Stimulated activated effector memory CD8-positive, alpha-beta T cell treated with anti-CD3 and anti-CD28 coated beads, Interleukin-12 subunit alpha, Interleukin-12 subunit beta, amount 100 ng/mL, for 72 hours (primary cell): Measurements from ENCODE around the gene ATG5.
A peak's percentile ranks its signal among the peaks of the same experiment; 100 is the strongest.
"Not testable (repeated sequence)": the region's sequence is repeated elsewhere in the genome, so short reads cannot be mapped to it uniquely, and the experiment has no call there.

Experiments used
- ATAC-seq: fragments of 150-1000 bp; cut with Tn5 transposase; 2 replicates; pipeline ENCODE4 v1.10.0; 2021
- DNase-seq, 2 donors: peaks; one replicate each; pipeline ENCODE4 v3.0.0; 2021 to 2022; ENCODE audit warnings: low spot score in 2 of 2
- H3K27ac Mint-ChIP-seq: one replicate; pipeline ENCODE4 v1.8.0; 2022; ENCODE audit warnings: mild to moderate bottlenecking, mixed read lengths
- H3K36me3 Mint-ChIP-seq: one replicate; pipeline ENCODE4 v1.8.0; 2022; ENCODE audit warnings: mild to moderate bottlenecking, mixed read lengths
- H3K4me1 Mint-ChIP-seq: one replicate; pipeline ENCODE4 v1.8.0; 2022; ENCODE audit warnings: mixed read lengths
- H3K4me3 Mint-ChIP-seq: one replicate; pipeline ENCODE4 v1.8.0; 2022; ENCODE audit warnings: mild to moderate bottlenecking, mixed read lengths
- H3K9me3 Mint-ChIP-seq: one replicate; pipeline ENCODE4 v1.8.0; 2022; ENCODE audit warnings: mixed read lengths

The ATG5 gene

DNA sequence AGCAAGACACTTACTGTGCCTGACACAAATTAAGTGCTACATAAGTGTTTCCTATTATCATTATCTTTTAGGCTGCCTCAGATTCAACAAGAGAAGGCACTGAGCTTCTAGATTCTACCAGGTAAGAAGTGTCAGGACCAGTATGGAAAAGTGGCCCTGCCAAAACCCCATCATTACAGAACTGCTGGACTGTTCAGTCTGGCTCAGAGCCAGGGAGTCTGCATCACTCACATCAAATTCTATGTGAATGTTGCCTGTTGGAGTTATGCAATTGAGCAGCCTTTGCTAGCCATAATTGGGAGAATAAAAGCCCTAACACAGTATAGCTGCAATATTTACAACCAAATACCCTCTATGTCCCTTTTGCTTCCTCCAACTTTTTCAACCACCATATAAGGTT lies 70.9 kb downstream of the ATG5 start:
- ATAC-seq (no peak), DNase-seq (no peak)
- Mint-ChIP-seq H3K9me3 (no peaks in the 10 kb centered on the region), H3K27ac (no peak overlapping the region), H3K36me3 (no peaks in the 10 kb centered on the region), H3K4me1 (peaks cover 43% of the 10 kb centered on the region), H3K4me3 (no peak overlapping the region)

- Mint-ChIP-seq H3K36me3 (no peaks in the 10 kb centered on the region), H3K9me3 (no peaks in the 10 kb centered on the region)
- no peak for ATAC-seq
Observed at GRCh38 chr6:106253731-106254130, 71.8 kb downstream of the ATG5 start.

DNA sequence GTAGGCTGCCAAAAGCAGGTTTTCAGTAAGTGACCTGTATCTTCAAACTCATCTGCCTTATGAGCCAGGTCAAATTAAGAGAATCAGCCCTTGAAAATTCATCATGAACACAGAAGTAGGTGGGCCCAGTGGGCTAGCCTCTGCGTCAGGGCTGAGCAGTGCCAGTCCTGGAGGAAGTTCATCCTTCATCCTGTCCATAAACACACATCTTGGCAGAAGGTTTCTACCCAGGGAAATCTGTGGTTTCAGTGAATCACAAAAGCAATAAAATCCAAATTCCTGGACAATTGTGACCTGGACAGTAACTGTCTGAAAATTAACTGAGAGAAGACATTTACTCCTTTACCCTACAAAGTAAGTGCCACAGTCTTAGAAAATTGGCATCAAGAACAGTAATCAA lies 72.4 kb downstream of the ATG5 start:
- Mint-ChIP-seq H3K4me1 (peaks cover 48% of the 10 kb centered on the region), H3K27ac (no peak overlapping the region), H3K36me3 (no peaks in the 10 kb centered on the region), H3K9me3 (no peaks in the 10 kb centered on the region), H3K4me3 (no peak overlapping the region)
- DNase-seq: no peak
- ATAC-seq: no peak

More at GRCh38 chr6:106253731-106254130, 71.8 kb downstream of the ATG5 start:
- Mint-ChIP-seq H3K27ac (no peak overlapping the region), H3K4me1 (peaks cover 48% of the 10 kb centered on the region), H3K4me3 (no peak overlapping the region)
- DNase-seq: no peak

DNA sequence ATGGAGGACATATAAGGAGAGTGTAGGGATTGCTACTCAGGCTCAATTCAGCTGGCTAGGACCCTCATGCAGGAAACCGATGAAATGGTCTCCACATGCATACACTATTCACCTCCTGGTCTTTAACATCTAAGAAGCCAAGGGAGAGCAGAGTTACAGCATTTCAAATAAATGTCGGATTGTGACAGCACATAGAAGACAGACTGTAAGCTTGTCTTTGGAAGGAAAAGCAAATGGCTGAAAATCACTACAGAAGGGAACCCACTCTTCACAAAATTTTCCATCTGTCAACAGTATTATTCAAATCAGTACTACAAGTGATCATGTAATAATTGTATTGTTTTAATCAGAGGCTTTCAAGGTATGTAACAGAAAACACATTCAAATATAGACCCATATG lies 72.9 kb downstream of the ATG5 start:
- Mint-ChIP-seq H3K27ac (no peak overlapping the region), H3K4me3 (no peak overlapping the region), H3K4me1 (peaks cover 45% of the 10 kb centered on the region), H3K9me3 (no peaks in the 10 kb centered on the region), H3K36me3 (peaks cover 3% of the 10 kb centered on the region)
- ATAC-seq (no peak), DNase-seq (no peak)

DNA sequence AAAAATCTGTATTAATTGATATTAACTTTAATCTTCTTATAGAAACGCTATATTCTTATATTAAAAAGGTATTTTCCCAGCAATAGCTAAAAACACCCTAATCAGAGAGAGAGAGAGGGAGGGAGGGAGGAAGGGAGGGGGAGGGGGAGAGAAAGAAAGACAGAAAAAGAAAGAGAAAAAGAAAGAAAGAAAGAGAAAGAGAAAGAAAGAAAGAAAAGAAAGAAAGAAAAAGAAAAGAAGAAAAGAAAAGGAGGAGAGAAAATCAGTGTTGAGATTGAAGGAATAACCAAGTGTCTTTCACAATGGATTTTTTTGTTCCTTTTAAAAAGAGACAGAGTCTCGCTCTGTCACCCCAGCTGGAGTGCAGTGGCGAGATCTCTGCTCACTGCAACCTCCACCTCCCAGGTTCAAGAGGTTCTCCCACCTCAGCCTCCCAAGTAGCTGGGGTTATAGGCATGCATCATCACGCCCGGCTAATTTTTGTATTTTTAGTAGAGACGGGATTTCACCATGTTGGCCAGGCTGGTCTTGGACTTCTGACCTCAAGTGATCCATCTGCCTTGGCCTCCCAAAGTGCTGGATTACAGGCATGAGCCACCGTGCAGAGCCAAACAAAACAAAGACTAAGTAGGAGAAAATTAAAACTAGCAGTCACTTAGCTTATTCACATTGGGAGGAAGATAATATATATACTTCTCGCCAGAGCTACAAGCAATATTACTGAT lies 73.9 kb downstream of the ATG5 start:
- Mint-ChIP-seq H3K36me3 (peaks cover 13% of the 10 kb centered on the region), H3K27ac (peak overlapping the region; percentile 43), H3K4me1 (peaks cover 48% of the 10 kb centered on the region)
- not testable (repeated sequence) for ATAC-seq, H3K4me3 Mint-ChIP-seq, DNase-seq, H3K9me3 Mint-ChIP-seq

DNA sequence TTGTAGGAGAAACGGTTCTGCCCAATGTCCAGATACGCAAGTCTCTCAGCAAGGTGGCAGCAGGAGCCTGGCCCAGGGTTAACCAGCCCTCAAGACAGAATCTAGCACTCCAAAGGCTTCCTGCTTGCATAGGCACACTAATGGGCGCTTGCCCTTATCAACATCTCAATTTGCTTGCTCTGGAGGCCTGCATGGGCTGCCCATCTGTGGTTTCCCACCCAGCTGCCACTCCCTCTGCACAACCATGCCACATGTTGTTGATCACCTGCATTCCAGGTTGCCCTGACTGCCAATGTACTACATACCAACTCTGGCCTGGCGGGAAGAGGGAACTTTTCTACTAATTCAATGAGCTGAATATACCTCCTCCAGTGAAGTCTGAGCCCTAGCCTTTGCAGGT lies 74.6 kb downstream of the ATG5 start:
- peaks cover 20% of the 10 kb centered on the region for H3K36me3 Mint-ChIP-seq
- H3K4me3 Mint-ChIP-seq: no peak overlapping the region
- no peak for DNase-seq
- H3K27ac Mint-ChIP-seq: no peak overlapping the region
- no peak for ATAC-seq
- no peaks in the 10 kb centered on the region for H3K9me3 Mint-ChIP-seq
- peaks cover 54% of the 10 kb centered on the region for H3K4me1 Mint-ChIP-seq

GRCh38 chr6:106249658-106250057 lies 75.9 kb downstream of the ATG5 start:
- Mint-ChIP-seq H3K9me3 (no peaks in the 10 kb centered on the region), H3K4me3 (no peak overlapping the region), H3K36me3 (peaks cover 33% of the 10 kb centered on the region), H3K27ac (no peak overlapping the region), H3K4me1 (peaks cover 55% of the 10 kb centered on the region)
- DNase-seq (no peak), ATAC-seq (no peak)

DNA sequence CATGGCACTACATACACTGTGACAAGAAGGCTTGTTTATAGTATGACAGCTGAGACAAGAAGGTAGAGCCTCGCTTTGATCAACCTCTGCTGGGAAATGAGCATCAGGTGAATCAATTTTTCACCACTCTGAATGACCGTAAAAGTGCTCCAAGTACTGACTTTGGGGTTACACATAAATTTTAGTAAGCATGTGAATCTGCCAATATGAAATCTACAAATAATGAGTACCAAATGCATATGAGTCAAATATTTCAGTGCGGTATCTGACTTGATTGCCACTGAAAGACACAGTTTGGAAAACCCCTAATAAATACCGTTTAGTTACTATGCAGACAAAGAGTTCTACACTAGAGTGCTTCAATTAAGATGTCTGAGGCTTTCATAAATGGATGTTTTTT lies 77.8 kb downstream of the ATG5 start:
- H3K4me3 Mint-ChIP-seq: peak overlapping the region; percentile 41

DNA sequence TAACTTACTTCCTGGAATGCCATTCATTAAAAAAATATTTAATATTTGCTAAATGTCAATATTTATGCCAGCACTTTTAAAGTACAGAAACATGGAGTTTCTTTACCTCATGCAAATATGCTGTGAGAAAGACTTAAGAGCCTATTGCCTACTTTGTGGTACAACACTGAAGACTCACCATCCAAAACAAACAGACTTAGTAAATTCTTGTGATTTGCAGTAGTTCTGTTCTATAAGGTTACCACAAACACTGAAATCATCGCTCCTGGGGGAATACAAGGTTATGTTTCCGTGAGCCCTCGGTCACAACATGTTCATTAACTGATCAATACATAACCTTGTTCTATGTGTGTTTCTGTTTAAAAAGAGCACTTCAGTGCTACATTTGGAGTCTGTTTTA lies 78.3 kb downstream of the ATG5 start:
- H3K9me3 Mint-ChIP-seq: no peaks in the 10 kb centered on the region
- peaks cover 44% of the 10 kb centered on the region for H3K4me1 Mint-ChIP-seq
- peak; percentile 65 for ATAC-seq
- H3K36me3 Mint-ChIP-seq: peaks cover 47% of the 10 kb centered on the region
- H3K4me3 Mint-ChIP-seq: peak overlapping the region; percentile 41
- H3K27ac Mint-ChIP-seq: peak overlapping the region; percentile 83
- DNase-seq: no peak

More for the DNA sequence above, 77.8 kb downstream of the ATG5 start:
- DNase-seq (no peak), ATAC-seq (peak; percentile 93)
- Mint-ChIP-seq H3K4me1 (peaks cover 48% of the 10 kb centered on the region), H3K9me3 (no peaks in the 10 kb centered on the region), H3K36me3 (peaks cover 45% of the 10 kb centered on the region), H3K27ac (peak overlapping the region; percentile 83)

DNA sequence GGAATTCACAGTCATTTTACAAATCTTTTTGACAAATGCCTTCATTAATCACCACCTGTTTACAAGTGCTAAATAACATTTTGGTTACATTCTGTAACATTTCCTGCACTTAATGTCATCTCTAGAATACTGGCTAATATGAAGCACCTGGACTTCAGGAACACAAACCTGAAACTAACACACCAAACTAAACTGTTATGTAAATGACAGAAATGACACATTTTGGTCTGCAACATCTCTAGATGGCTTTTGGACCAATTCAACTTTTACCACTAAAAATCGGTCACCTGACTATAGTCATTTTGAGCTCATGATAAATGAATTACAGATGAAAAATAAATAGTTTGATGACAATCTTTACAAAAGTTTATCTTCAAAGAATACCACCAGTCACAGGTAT lies 80.6 kb downstream of the ATG5 start:
- Mint-ChIP-seq H3K36me3 (peaks cover 51% of the 10 kb centered on the region), H3K9me3 (no peaks in the 10 kb centered on the region), H3K4me1 (peaks cover 32% of the 10 kb centered on the region), H3K4me3 (no peak overlapping the region), H3K27ac (peak overlapping the region; percentile 3)
- peak; percentile 51 for ATAC-seq
- DNase-seq: no peak

- ATAC-seq (no peak), DNase-seq (no peak)
- Mint-ChIP-seq H3K4me1 (peaks cover 28% of the 10 kb centered on the region), H3K9me3 (no peaks in the 10 kb centered on the region), H3K4me3 (no peak overlapping the region), H3K36me3 (peaks cover 51% of the 10 kb centered on the region), H3K27ac (peak overlapping the region; percentile 3)
Observed at GRCh38 chr6:106244521-106244920, 81.0 kb downstream of the ATG5 start.

DNA sequence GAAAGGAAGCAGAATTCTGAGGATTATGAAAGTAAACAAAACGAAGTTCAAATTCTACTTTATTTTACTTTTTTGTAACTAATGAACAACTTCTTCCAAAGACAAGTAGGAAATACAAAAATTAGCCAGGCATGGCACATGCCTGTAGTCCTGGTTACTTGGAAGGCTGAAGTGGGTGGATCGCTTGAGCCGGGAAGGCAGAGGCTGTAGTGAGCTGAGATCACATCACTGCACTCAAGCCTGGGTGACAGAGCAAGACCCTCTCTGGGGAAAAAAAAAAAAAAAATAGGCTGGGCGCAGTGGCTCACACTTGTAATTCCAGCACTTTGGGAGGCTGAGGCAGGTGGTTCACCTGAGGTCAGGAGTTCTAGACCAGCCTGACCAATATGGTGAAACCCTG lies 82.3 kb downstream of the ATG5 start:
- no peaks in the 10 kb centered on the region for H3K9me3 Mint-ChIP-seq
- H3K36me3 Mint-ChIP-seq: peaks cover 55% of the 10 kb centered on the region
- H3K27ac Mint-ChIP-seq: no peak overlapping the region
- DNase-seq (no peak), ATAC-seq (no peak)
- peaks cover 32% of the 10 kb centered on the region for H3K4me1 Mint-ChIP-seq
- no peak overlapping the region for H3K4me3 Mint-ChIP-seq

DNA sequence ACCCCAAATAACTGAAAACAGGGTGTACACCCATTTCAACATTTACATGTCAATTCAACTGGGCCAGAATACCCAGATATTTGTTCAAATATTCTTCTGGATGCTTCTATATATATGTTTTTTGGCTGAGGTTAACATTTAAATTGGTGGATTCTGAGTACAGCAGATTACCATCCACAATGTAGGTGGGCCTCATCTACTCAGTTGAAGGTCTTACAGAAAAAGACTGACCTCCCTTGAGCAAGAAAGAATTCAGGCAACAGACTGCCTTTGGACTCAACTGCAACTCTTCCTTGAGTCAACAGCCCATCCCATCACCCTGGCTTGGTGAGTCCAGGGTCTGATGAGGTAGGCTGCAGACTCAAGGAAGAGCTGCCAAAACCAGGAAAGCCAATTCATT lies 84.1 kb downstream of the ATG5 start:
- no peak overlapping the region for H3K27ac Mint-ChIP-seq
- H3K4me1 Mint-ChIP-seq: peaks cover 25% of the 10 kb centered on the region
- DNase-seq (no peak), ATAC-seq (no peak)
- H3K36me3 Mint-ChIP-seq: peaks cover 40% of the 10 kb centered on the region
- no peaks in the 10 kb centered on the region for H3K9me3 Mint-ChIP-seq
- no peak overlapping the region for H3K4me3 Mint-ChIP-seq

DNA sequence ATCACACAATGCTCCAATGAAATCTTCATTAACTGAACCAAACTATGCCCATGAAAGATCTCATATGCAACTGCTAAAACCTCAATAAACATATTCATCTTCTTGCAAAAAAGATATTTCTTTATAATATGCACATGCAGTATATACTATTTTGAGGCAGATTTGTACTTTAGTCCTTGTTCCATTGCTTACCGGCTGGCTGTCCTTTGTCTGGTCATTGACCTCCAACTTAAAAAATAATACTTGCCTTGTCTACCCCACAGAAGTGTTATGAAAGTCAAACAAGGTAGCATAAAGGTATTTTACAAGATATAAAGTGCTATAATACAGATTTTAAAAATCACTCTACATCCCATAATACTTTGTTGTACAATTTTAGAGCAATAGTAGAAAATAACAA lies 88.3 kb downstream of the ATG5 start:
- Mint-ChIP-seq H3K36me3 (peaks cover 8% of the 10 kb centered on the region), H3K4me1 (peaks cover 8% of the 10 kb centered on the region), H3K27ac (no peak overlapping the region), H3K4me3 (no peak overlapping the region), H3K9me3 (no peaks in the 10 kb centered on the region)
- ATAC-seq: no peak
- no peak for DNase-seq

DNA sequence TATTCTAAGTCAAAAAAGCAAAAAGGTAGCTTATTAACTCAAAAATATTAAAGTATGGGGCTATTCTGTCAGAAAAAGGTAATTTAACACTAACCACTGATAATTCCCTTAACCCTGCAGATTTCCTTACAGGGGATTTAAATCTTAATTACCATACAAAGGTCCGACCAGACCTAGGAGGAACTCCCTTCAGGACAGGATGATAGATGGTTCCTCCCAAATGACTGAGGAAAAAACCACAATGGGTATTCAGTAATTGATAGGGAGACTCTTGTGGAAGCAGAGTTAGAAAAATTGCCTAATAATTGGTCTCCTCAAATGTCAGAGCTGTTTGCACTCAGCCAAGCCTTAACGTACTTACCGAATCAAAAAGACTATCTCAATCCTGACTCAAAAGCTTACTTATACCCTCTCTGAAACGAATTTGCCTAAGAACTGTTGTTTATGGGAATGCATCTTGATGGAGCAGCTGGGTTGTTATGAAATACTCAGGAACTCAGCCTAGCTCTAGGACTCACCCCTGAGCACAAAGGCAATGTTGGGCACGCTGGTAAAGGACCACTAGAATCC lies 95.6 kb downstream of the ATG5 start:
- peaks cover 20% of the 10 kb centered on the region for H3K4me1 Mint-ChIP-seq

More for the DNA sequence above, 95.6 kb downstream of the ATG5 start:
- not testable (repeated sequence) for DNase-seq, ATAC-seq, H3K4me3 Mint-ChIP-seq, H3K27ac Mint-ChIP-seq, H3K9me3 Mint-ChIP-seq, H3K36me3 Mint-ChIP-seq
